Measurements from ENCODE around the gene TMEM26. TPM values are rescaled to one million over a fixed set of nuclear protein-coding genes. Genes with fewer than 3 reads are reported as not detected.
A peak's percentile ranks its signal among the peaks of the same experiment; 100 is the strongest.

Gene TMEM26
- total RNA-seq, 3 donors from 2014 or later (not counting 1 experiment from before 2014, with no cell fraction given) = not detected

DNA sequence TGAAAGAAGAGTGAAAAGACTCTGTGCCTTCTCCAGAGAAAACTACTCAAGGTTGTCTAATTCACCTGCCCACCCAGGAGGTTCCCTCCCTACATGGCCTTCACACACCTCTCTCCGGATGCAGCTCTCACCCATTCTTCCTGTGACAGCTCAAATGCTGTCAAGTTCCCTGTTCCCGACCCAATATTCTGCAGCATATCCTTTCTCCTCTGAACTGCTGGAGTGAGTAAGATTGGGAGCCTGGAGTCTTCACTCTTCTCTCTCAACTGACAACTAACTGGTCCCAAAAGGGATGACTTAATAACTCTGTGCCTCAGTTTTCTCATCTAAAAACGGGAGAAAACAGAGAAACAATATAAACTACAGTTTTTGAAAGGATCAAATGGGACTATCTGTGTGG is 5.1 kb downstream of the TMEM26 start:
- DNase-seq = no peak
- Histone ChIP-seq H3K9me3 (ENCODE audit: control insufficient read depth, insufficient read depth, low read length) (no peaks in the 10 kb centered on the region), H3K27ac (ENCODE audit: low read length) (no peak overlapping the region), H3K4me1 (ENCODE audit: control insufficient read depth, insufficient read depth, low read length) (peaks cover 10% of the 10 kb centered on the region), H3K4me3 (ENCODE audit: low read length) (no peak overlapping the region), H3K36me3 (ENCODE audit: control insufficient read depth, insufficient read depth, low read length) (no peaks in the 10 kb centered on the region), H3K27me3 (ENCODE audit: control insufficient read depth, insufficient read depth, low read length) (peaks cover 9% of the 10 kb centered on the region)
- intact Hi-C loops (cut with micrococcal nuclease) = no loop called here
- no peak for ATAC-seq
- Mint-ChIP-seq H3K4me1 (peaks cover 0 to 12% of the 10 kb centered on the region in 2 donors), H3K4me3 (no peak overlapping the region), H3K27me3 (ENCODE audit: low read depth in 2 of 2) (peaks cover 8 to 23% of the 10 kb centered on the region in 2 donors), H3K27ac (no peak overlapping the region), H3K9me3 (no peaks in the 10 kb centered on the region), H3K36me3 (no peaks in the 10 kb centered on the region)
- no peak for TF ChIP-seq CTCF (IDR thresholded peaks at IDR 0.05)
- 92% methylated on average over 2 of the region's 3 CpGs for WGBS (ENCODE audit: insufficient coverage)

- Mint-ChIP-seq H3K27me3 (ENCODE audit: low read depth in 2 of 2) (no peaks in the 10 kb centered on the region), H3K27ac (no peak overlapping the region), H3K4me3 (no peak overlapping the region), H3K9me3 (no peaks in the 10 kb centered on the region), H3K4me1 (peaks cover 12 to 16% of the 10 kb centered on the region in 2 donors), H3K36me3 (no peaks in the 10 kb centered on the region)
- no peak for DNase-seq
- 64% methylated on average over 3 of the region's 4 CpGs for WGBS (ENCODE audit: insufficient coverage)
- TF ChIP-seq CTCF (IDR thresholded peaks at IDR 0.05) = no peak
- no peaks in the 10 kb centered on the region for H3K4me1 ChIP-seq (ENCODE audit: control insufficient read depth, insufficient read depth, low read length)
- H3K4me3 ChIP-seq (ENCODE audit: low read length) = no peak overlapping the region
- H3K36me3 ChIP-seq (ENCODE audit: control insufficient read depth, insufficient read depth, low read length) = no peaks in the 10 kb centered on the region
- no peaks in the 10 kb centered on the region for H3K9me3 ChIP-seq (ENCODE audit: control insufficient read depth, insufficient read depth, low read length)
- H3K27ac ChIP-seq (ENCODE audit: low read length) = no peak overlapping the region
- ATAC-seq = no peak
- intact Hi-C loops (cut with micrococcal nuclease) = no loop called here
- no peaks in the 10 kb centered on the region for H3K27me3 ChIP-seq (ENCODE audit: control insufficient read depth, insufficient read depth, low read length)
These were observed 14.0 kb downstream of the TMEM26 start for GRCh38 chr10:61439058-61439609.

DNA sequence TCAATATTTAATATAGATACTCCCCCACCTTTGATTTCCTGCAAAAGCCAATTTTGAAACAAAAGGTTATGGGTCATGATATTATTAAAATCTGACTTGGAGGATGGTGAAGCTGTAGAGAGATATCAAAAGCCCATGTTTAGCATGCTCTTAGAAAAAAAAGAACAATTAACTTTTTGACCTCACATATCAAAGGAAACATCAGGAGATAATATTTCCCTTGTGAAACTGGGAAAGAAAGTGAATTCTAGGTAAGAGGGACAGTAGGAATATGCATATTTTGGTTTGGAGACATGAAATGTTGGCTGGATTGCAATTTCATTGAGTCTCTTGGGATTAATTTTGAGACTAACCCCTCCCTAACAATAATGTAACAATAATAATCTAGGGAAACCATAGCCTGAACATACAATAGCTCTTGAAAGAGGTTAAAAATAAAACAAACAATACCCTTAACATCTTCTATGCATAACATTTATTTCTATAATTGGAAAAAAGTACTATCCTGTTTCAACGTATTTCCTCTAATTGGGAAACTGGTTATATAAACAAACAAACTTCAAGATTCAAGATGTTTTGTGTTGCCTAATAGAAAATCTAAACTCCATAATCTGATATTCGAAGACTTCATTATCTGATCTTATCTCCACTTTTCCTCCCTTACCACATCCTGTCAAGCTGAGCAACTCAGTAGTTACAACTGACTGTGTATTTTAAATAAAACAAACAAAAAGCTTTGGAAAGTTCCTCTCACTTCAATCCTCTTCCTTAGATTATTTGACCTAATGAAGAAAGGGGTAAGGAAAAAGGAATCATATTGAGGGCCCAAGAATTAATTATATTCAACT is 14.8 kb downstream of the TMEM26 start:
- Histone ChIP-seq H3K4me1 (ENCODE audit: control insufficient read depth, insufficient read depth, low read length) (no peaks in the 10 kb centered on the region), H3K36me3 (ENCODE audit: control insufficient read depth, insufficient read depth, low read length) (no peaks in the 10 kb centered on the region), H3K27ac (ENCODE audit: low read length) (no peak overlapping the region), H3K27me3 (ENCODE audit: control insufficient read depth, insufficient read depth, low read length) (no peaks in the 10 kb centered on the region), H3K4me3 (ENCODE audit: low read length) (no peak overlapping the region), H3K9me3 (ENCODE audit: control insufficient read depth, insufficient read depth, low read length) (no peaks in the 10 kb centered on the region)
- ATAC-seq (no peak), DNase-seq (peak in 1 of 2 donors; percentile 4)
- H3K4me3 Mint-ChIP-seq = no peak overlapping the region
- no peaks in the 10 kb centered on the region for H3K27me3 Mint-ChIP-seq (ENCODE audit: low read depth in 2 of 2)
- 0% methylated on average over 1 of the region's 2 CpGs for WGBS (ENCODE audit: insufficient coverage)
- H3K36me3 Mint-ChIP-seq = no peaks in the 10 kb centered on the region
- H3K9me3 Mint-ChIP-seq = no peaks in the 10 kb centered on the region
- TF ChIP-seq CTCF (IDR thresholded peaks at IDR 0.05) = no peak
- H3K27ac Mint-ChIP-seq = no peak overlapping the region
- peaks cover 12 to 16% of the 10 kb centered on the region in 2 donors for H3K4me1 Mint-ChIP-seq
- intact Hi-C loops (cut with micrococcal nuclease) = no loop called here

Data from natural killer cell (primary cell).